HG02571 (cell line): ENCODE data around the gene SKP1.

ENCODE experiments used
- ATAC-seq: cut with Tn5 transposase; IDR thresholded peaks from one replicate; pipeline ENCODE4 v1.9.1; 2021; ENCODE audit warnings: mild to moderate bottlenecking, moderate library complexity; ENCODE audit not compliant: unreplicated experiment

Gene SKP1

DNA sequence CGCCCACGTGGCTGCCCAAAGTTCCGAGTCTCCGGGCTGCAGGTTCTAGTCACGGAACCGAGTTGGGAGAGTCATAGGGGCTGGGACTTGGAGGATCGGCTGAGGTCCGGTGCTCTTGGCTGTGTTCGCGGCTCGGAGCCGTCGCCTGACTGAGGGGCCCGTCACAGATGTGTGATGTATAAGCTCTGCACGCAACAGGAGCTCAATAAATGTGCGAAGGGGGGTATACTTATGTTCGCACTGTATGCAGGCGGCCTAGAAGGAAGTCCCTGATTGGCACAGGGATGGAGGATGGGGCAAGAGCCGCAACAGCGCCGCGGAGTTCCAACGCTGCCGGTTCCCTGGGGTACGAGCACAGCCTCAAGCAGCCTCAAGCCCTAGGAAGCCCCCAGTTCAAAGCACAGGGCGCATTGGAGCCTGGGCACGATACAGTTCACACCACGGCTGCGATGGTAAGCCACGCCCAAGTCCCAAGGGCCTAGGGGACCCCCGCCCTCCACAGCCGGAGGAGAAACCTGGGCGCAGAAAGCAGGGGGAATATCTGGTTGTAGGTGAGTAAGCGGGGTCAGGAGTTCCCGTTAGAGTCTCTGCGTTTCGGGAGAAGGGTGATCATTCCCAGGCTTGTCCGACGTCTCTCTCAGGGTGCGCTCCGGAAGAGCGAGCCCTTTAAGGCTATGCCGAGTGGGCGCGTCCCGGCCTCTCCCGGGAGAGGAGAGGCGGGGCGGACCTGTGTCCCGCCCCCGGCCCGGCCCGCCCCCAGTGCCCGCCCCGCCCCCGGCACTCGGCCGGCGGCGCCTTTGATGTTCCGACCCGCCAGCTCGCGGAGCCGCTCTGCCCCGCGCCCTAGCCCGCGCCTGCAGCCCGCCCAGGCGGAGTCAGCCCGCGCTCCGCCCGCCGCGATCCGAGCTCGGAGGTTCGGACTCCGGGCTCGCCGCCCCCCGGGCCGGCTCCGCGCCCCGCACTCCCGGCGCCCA, 62.6 kb downstream of the SKP1 start, which contains the start of gene TCF7:
TCF7 (plus strand) TSS at position 780 of the 974 bp plus-strand sequence. CDS start 226 bp downstream, outside the sequence.
- ATAC-seq = peak; percentile 62

DNA sequence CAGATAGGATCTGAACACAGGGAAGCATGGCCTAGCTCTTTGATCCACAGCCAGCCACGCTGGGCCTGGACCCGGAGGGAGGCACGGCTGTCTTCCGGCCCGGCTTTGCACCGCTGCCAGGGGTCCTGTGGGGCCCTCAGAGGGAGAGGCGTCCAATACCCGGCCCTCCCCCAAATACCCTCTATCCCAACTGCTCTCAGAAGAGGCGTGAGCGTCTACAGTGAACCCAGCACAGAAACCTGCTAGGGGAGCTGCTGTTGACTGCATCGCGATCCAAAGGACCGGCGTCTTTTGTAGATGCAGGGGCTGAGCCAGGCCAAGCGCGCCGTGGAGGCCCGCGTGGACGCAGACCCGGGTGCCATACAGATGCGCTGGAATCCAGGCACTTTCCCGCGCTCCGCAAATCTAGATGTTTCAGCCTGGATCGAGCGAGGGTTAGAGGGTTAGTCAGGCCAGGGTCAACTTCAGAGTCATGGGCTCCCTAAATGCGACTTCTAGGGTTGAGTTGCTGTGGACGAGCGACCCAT, 63.3 kb downstream of the SKP1 start:
- ATAC-seq = no peak

DNA sequence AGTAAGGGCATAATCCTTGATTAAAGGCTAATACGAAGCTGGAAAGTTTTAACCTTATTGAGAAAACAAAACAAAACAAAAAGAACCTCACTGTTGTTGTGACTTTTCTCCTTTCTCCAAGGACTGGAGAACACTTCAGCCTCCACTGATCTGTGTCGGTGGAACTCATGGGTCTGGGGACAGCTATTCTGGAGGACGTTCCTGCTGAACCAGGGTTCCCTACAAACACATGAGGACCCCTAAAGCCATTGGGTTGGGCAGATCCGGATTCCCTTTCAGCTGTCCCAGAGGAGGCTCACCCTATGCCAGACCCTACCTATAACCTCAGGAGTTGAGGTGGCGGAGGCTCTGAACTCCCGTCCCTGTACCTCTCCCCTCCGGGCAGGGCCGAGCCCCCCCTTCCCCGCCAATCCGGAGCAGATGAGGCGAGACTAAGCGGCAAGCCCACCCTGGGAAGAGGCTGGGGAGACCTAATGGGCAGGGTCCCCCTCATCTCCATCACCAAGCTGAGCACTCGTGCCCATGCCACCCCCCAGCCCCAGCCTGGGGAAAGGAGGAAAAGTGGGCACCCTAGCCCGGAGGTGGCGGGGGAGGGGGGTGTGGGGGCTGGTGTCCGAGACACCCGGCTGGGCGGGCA, 63.9 kb downstream of the SKP1 start:
- no peak for ATAC-seq

- ATAC-seq = no peak
Measured at GRCh38 chr5:134111741-134112647, 64.8 kb downstream of the SKP1 start.

DNA sequence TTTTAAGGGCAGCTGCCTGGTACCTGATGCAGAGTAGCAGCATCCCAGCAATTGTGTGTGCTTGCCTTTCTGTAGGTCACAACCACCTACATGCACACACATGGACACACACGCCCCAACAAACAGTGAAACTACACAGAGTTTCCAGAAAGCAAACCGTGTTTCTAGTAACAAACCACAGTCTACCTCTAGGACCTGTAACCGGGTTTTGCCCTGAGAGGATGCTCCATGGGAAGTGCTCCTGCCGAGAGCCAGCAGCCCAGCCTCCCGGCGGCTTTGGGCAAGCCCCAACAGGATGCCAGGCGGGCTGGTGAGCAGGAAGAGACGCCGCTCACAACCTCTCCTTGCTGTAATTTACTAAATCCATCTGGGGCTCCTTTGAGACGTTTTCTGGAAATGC, 66.4 kb downstream of the SKP1 start:
- no peak for ATAC-seq

DNA sequence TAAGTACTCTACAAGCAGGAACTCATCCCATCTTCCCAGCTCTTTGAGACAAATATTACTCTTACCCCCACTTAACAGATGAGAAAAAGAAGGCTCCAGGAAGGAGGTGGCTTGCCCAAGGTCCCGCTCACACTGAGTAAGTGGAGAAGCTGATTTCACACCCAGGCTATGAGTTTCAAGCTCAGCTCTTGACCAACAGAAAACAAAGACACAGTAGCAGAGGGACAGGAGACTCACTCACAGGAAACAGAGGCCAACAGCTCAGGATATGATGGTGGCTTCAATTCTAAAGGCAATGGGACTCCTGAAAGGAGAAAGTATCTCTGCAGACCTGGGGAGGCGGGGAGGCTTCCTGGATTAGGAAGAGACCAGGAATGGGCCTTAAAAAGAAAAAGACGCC, 69.0 kb downstream of the SKP1 start:
- ATAC-seq = no peak

- no peak for ATAC-seq
Measured at GRCh38 chr5:134106991-134107701, 69.6 kb downstream of the SKP1 start.

GRCh38 chr5:134103998-134104654, 72.6 kb downstream of the SKP1 start:
- no peak for ATAC-seq

DNA sequence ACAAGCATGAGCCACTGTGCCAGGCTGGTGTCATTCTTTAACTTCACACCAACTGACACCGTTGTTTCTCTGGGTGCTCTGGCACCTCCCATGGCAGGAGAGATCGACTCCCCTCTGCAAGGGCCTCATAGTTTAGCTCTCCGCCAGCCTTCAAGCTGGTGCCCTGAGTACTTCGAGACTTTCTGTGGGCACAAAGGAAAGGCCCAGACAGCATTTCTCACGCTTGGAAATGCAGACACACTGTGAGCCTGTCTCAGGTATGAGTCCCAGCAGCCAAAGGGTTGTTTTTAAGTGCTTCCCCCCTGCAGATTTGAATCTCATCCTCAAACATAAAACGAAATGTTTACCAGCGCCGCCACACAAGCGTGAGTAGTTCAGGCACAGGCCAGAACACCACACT, 73.4 kb downstream of the SKP1 start:
- ATAC-seq = no peak

DNA sequence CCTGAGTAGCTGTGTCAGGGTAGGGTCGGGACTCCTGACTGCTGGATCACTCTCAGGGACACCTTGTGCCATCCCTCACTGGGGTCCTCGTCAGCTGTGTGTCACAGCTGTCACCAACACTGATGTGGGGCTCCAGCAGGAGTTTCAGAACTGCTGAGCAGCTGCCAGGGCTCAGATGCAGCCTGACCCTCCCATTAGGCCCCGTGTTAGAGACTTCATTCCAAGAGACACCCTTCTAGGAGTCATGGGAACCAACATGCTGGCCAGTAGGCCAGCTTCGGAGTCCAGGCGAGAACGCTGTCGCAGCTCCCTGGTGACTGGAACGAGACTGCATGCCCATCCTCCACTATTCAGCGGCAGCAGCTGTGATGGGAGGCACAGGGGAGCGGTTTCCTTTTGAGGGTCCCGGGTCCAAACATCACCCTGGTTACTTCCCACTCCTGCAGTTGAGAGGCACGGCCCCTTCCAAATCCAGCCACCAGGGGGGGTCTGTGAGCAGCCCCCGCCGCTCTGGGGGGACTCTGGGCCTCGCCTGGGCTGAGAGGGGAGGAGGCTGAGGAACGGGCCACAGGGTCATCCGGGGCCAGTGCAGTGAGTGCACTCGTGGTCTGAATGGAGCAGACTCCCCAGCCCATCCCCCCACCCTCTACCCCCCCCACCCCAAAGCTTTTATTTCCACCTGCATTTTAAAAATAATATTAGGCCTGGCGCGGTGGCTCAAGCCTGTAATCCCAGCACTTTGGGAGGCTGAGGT, 74.9 kb downstream of the SKP1 start:
- no peak for ATAC-seq

- peak; percentile 77 for ATAC-seq
Measured at GRCh38 chr5:134100283-134101091, 76.3 kb downstream of the SKP1 start.

DNA sequence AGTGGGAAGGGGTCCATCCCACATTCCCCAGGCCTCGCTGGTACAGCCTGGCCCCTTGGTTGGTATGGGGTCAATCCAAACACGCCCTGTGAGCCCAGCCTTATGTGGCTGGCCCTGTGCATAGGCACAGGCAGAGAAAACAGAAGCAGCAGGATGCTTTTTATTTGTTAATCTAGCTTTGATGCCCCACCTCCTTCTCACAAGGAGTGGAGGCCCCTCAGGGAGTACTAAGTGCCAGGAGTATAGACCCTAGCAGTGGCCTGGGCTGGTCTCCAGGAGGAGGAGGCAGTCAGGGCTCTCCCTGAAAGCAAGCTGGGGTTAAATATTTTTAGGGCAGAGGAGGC, 76.8 kb downstream of the SKP1 start:
- ATAC-seq = no peak

DNA sequence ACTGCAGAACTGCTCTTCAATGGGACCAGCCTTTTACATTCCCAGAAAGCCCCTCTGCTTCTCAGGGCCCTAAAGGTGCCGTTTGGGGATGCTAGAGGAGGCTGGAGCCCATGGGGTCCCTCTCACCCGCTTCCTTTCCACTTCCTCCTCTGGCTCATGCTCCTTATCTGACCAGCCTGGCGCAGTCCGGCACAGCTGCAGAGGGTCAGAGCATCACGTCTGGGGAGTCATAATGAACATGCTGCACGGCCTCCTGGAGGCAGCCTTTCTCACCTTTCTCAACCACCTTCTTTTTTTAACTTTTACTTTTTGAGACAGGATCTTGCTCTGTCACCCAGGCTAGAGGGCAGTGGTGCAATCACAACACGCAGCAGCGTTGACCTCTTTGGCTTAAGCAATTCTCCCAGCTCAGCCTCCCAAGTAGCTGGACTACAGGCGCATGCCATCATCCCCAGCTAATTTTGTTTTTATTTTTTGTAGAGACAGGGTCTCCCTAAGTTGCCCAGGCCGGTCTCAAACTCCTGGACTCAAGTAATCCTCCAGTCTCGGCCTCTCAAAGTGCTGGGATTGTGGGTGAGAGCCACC, 77.4 kb downstream of the SKP1 start:
- ATAC-seq = no peak
